ENCODE measurements around the gene TRIM15.
"Not testable (repeated sequence)": the region's sequence is repeated elsewhere in the genome, so short reads cannot be mapped to it uniquely, and the experiment has no call there.

TRIM15 gene

DNA sequence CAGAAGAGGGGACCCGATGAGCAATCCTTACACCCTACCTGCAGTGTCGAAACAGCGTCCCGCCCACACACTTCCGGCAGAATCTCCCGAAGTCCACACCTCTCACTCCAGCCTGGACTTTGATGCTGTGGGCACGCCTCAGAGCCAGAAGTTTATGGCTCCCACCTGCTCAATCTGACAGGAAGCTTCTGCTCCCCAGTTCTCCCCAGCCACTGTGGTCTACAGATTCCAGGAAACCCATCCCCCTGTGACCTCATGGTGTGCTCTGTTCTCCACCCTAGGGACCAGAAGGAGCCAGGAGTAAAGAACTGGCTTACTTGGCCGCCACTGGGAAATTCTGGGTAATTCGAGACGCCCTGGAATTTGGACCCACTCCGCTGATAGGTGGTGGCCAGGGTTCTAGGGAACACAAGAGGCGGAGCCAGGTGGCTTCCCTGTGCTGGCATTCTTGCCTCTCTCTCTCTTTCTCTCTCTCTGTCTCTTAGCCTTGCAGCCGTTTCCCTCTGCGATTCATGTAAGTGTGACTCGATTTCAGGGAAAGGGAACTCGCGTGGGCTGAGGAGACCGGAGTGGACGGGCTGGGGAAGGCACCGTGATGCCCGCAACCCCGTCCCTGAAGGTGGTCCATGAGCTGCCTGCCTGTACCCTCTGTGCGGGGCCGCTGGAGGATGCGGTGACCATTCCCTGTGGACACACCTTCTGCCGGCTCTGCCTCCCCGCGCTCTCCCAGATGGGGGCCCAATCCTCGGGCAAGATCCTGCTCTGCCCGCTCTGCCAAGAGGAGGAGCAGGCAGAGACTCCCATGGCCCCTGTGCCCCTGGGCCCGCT is at the start of gene TRIM15:
TSS of gene TRIM15 (plus strand) at position 457 of the 828 bp plus-strand sequence. CDS start at position 596, 139 bp downstream.
- peak in 1 of 10 donors; percentile 75 for DNase-seq
- intact Hi-C loops (cut with DNase I): no loop called here

DNA sequence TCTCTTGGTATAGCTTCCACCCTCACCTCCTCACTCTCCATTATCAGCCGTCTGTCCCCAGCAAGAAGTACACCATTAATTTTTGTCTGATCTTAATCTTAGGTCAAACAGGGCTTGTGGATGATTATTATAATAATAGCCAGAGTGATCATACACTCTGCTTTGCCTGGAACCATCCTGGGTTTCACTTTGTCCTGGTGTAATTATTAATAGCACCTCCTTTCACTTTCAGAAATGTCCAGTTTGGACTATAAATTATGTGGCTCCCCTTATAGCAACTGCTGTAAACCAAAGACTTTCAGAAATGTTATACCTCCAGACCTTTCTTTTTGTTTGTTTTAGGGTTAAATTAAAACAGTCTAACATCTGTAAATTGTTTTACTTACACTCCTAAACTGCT is 49.5 kb upstream of the TRIM15 start:
- DNase-seq: no peak
- intact Hi-C loops (cut with DNase I): no loop called here

- intact Hi-C loops (cut with DNase I): no loop called here
- DNase-seq: no peak
These were observed 46.6 kb upstream of the TRIM15 start for GRCh38 chr6:30116724-30117123.

GRCh38 chr6:30118691-30119090 is 44.7 kb upstream of the TRIM15 start:
- intact Hi-C loops (cut with DNase I); DNase-seq: not testable (repeated sequence)

DNA sequence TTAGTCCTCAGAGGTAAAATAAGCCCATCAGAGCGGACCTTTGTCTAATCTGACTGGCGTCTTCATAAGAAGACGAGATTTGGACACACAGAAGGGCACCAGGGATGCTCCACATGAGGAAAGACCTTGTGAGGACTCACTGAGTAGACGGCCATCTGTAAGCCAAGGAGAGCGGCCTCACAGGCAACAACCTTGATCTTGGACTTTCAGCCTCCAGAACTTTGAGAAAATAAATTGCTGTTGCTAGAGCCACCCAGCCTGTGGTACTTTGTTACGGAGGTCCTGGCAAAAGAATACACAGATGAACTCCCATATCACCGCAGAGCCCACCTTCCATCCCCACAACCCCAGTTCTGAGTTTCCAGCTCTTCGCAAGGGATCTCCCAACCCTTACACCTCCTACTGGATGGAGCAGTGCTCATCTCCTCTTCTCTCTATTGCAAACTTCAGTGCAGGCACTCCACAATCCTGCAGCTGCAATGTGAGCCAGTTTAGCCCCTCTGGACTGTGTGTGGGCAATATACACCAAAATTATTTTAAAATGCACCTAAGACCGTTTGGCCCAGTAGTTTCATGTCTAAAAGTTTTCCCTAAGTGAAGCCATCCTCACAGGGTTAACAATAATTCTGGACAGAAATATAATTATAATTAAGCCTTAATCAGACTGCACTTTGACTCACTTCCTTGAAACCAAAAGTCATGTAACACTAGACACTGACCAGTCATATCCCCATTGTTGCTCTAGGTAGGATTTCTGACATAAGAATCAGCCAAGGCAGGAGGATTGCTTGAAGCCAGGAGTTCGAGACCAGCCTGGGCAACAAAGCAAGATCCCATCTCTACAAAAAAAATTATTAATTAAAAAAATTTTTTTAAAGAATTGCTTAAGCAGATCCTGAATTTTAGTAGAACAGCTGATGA is 41.6 kb upstream of the TRIM15 start:
- no peak for DNase-seq
- intact Hi-C loops (cut with DNase I): no loop called here

DNA sequence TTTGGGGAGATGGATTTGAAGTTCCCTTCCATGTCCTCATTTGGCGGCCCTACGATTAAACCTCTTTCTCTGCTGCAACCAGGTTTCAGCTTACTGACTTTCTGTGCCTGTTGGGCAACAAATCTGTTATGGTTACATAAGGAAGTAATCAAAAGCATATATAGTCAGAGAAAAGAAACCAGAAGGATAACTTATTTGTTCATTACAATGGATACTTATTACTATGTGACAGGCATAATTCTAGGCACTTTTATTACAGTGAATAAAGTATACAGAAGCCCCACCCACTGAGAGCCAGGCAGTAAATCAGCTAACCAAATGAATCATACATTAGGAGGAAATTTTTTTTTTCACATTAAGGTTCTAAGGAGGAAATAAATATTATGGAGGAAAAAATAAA is 40.8 kb upstream of the TRIM15 start:
- intact Hi-C loops (cut with DNase I): no loop called here

DNA sequence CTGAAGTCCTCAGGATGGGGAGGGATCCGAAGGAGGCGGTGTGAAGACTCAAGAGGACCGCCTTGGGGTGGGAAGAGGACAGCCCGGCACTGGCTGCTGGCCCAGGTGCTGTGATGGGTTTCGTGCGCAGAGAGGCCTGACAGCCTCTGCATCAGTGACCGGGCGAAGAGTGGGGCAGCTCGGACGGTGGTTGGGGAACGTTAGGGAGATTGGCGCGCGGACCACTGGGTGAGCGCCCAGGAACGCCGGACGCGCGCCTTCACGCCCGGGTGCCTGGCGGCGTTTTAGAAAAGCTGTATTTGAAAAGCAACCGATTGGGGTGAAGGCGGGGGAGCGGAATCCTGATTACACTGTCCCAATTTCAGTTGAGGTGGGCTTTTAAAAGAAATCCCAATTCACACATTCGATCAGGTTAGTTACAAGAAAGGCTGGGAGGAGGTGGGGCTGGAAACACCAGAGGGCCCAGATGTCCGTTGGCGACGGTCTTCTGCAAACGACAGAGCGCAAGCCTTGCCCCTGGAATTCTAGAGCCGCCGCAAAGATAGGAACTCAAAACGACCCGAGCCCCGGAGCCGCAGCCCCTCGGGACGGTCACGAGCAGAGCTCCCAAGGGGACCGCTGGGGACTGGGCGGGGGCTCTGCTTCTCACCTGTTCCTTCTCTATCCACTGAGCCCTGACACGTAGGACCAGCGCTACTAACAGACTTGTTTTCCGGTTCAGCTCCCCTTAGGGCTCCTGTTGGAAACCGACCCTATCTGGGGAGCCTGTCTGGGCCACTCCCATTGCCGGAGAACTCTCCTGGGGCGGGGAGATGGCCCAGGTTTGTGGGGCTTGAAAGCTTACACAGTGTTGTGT is 35.9 kb upstream of the TRIM15 start:
- DNase-seq: no peak
- intact Hi-C loops (cut with DNase I): no loop called here

More for the DNA sequence above, 40.8 kb upstream of the TRIM15 start:
- DNase-seq: no peak

DNA sequence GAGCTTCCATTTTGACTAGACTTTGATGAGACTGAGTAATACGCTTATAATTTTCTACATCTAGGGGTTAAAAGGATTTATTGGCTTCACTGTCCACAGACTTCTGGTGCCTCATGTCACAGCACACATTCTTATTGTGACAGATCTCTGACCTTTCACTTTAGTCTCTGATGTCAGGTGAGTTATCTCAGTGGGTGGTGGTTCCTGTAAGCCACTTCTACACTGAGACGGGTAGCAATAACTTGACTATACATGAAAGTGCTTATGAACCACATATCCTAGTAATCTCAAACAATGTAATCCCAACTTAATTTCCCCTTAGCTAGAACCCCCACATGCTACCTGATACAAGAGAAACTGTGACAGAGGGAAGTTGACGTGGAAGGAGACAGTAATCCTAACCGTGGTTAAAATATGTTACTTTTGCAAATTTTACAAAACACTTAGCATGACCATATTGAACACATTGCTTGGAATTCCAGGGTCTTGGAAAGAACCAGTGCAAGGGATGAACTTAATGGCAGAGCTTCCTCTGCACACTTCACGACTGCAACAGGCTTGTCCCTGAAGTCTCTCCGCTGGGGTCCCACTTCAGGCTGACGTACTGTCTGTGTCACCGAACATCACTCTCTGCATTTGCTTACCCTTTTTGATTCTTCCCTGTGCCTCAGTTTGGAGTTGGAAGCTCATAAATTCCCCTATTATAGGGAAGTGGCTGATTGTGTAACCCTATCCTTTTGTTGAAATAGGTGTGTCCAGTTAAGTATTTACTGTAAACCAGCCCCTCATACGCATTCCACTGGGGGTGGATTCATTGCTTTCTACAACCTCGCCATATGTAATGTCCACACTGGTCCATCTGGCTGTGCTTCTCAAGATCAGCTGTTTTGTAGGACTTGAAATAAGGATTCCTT is 33.8 kb upstream of the TRIM15 start:
- no peak for DNase-seq
- intact Hi-C loops (cut with DNase I): no loop called here

DNA sequence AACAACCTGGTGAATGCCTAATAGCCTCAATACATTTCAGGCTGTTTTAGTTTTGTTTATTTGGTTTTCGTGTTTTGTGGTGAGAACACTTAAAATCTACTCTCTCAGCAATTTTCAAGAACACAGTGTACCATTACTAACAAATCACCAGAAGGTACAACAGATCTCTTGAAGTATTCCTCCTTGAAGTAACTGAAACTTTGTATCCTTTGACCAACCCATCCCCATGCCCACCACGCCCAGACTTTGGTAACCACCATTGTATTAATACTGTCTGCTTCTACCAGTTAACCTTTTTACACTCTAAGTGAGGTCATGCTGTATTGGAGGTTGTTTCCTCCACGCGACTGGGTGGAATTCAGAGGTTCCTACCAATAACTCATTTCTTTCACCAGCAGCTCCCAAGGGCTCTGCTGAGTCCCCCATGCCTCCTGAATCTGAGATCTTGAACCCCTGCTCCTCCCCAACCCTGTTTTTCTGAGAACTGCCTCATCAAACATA is 33.1 kb upstream of the TRIM15 start:
- DNase-seq: no peak

DNA sequence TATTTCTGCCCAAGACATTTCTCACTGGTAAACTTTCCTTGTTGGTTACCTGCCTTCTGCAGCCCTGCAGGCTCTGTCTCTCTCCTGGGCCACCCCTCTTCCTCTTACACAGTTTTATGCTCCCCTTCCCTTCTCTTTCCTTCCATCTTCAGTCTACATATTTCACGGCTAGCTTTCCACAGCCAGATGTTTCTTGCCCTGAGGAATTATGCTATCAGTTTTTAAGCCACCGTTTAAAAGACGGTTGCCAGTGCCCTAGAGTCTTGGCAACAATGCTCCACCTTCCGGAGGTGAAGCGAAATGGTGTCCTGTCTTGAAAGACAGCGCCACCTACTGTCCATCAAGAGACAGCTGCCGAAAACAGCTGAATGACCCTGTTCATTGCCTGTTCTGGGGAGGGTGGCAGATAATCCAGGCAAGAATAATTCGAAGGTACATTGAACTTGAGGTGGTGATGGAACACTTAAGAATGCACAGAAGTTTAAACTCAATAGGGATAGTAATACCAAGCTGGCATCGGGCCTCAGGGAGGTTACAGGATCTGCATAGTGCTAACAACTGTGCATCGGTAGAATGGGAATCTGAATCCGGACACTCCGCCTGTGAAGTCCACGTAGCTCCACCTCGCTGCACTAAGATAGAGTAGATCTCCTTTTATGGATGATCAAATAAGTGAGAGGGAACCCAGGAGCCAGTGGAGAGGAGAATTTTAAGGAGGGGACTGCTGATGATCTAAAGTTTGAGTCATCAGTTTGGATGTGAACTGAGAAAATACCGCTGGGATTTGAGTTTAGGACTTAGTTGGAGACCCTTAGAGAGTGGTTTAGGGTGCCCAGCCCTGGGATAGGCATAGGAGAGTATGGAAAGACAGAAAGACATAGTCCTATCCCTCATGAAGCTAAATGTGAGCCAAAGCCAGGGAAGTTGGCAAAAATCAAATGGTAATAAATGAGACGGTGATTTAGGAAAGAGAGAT is 32.2 kb upstream of the TRIM15 start:
- intact Hi-C loops (cut with DNase I): loop anchor here (1.0 kb wide), 1 partner anchor 28 kb away; no protein-coding TSS in a partner anchor
- DNase-seq: peak in 6 of 10 donors; percentile 30 to 91 (median 48)

More for the DNA sequence above, 33.1 kb upstream of the TRIM15 start:
- intact Hi-C loops (cut with DNase I): no loop called here

GRCh38 chr6:30131947-30132497 is 31.3 kb upstream of the TRIM15 start:
- no peak for DNase-seq
- intact Hi-C loops (cut with DNase I): loop anchor here (1.0 kb wide), 1 partner anchor 29 kb away; no protein-coding TSS in a partner anchor

DNA sequence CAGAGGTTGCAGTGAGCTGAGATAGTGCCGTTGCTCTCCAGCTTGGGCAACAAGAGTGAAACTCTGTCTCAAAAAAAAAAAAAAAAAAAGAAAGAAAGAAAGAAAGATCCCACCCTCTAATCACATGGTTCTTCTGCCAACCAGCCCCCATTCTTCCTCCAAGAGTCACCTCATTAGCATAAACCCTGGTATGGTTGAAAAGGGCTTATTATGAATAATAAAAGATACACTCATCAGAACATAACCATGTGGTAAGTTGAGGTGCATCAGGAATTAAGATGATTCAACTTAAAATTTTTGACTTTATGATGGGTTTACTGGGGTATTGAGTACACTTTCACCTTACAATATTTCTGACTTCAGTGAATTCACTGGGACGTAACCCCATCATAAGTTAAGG is 28.2 kb upstream of the TRIM15 start:
- no peak for DNase-seq
- intact Hi-C loops (cut with DNase I): loop anchor here (2.0 kb wide), 1 partner anchor 64 kb away; no protein-coding TSS in a partner anchor

DNA sequence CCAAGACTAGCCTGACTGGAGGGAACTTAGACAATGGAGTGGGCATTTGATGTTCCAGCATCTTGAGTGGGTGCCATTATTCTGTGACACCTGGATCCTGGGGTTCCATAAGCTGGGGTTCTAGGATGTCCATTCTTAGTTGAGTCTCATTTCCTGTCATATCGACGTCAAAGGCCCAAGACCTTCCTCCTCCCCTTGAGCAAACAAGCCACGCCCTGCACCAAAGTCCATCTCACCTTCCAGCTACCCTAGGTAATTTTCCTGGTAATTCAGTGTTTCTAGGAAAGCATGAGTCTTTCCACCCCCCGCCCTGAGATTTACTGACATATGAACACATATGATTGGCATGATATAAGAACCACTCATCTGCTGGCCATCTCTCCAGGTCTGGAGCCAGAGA is 27.6 kb upstream of the TRIM15 start, which contains the start of gene TRIM40:
TSS of gene TRIM40 (plus strand) at position 384 of the 400 bp plus-strand sequence. CDS start 897 bp downstream, outside the sequence.
- DNase-seq: no peak
- intact Hi-C loops (cut with DNase I): loop anchor here (2.0 kb wide), 1 partner anchor 65 kb away; no protein-coding TSS in a partner anchor

GRCh38 chr6:30136570-30137286 is 26.6 kb upstream of the TRIM15 start:
- DNase-seq: no peak
- intact Hi-C loops (cut with DNase I): no loop called here

DNA sequence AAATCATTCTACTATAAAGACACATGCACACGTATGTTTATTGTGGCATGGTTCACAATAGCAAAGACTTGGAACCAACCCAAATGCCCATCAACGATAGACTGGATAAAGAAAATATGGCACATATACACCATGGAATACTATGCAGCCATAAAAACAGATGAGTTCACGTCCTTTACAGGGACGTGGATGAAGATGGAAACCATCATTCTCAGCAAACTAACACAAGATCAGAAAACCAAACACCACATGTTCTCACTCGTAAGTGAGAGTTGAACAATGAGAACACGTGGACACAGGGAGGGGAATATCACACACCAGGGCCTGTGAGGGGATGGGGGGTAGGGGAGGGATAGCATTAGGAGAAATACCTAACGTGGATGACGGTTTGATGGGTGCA is 23.1 kb upstream of the TRIM15 start:
- DNase-seq; intact Hi-C loops (cut with DNase I): not testable (repeated sequence)

DNA sequence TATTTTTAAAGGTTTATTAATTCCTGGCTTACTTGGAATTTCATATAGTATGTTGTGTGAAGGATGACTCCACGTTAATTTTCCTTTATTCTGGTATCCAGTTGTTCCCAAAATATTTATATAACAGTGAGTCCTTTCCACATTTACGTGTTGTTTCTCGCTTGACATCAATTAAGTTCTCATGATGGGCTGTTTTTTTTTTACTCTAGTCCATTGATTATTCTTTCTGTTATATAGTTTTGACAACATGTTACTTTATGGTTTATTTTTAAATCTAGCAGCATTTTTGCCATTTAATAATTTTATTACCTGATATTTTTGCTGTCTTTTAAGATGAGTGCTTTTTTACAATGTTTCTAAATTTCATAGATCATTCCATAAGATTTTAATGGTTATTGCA is 20.7 kb upstream of the TRIM15 start:
- intact Hi-C loops (cut with DNase I): no loop called here
- no peak for DNase-seq

DNA sequence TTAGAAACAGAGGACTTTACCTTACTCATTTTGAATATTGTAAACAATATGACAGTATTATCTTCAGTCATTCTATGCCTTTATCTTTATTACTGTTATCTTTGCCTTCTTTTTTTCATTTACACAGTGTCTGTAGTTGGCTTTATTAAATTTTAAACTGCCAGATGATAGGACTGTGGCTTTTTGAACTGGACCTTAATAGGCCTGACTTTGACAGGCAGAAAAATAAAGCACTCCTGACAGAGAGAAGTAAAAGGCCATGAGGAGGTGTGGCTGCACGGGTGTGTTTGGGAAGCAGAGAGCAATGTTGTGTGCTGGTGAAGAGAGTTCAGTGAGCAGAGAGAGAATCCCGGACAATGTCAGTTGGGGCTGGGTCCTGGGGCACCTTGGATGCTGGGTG is 19.6 kb upstream of the TRIM15 start:
- no peak for DNase-seq
- intact Hi-C loops (cut with DNase I): no loop called here

Data from posterior cingulate gyrus (tissue), 11 donors.